Putamen (tissue), 1 donor: Measurements from ENCODE around the gene LRSAM1.
A peak's percentile ranks its signal among the peaks of the same experiment; 100 is the strongest.

Experiments
- DNase-seq: peaks from one replicate; pipeline ENCODE4 v3.0.0-alpha.2; 2016; ENCODE audit warnings: low spot score

LRSAM1 gene

GRCh38 chr9:127534250-127534906 is 83.1 kb downstream of the LRSAM1 start:
- DNase-seq = no peak

DNA sequence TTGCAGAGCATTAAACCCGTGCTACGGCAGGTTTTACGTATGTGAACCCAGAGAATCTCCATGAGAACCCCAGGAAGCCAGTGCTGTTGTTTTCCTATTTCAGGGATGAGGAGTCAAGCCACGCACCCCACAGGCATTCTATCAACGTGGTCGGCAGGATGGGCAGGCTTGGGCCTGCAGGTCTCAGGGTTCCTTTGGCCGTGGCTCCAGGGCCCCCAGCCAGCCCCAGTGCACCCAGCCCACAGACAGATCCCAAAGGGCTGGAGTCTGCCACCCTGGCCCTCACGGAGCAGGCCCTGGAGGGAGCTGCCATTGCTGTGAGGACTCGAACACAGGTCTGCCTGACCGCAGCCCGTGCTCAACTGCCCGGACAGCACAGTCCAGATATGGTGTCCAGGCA is 83.6 kb downstream of the LRSAM1 start:
- no peak for DNase-seq

DNA sequence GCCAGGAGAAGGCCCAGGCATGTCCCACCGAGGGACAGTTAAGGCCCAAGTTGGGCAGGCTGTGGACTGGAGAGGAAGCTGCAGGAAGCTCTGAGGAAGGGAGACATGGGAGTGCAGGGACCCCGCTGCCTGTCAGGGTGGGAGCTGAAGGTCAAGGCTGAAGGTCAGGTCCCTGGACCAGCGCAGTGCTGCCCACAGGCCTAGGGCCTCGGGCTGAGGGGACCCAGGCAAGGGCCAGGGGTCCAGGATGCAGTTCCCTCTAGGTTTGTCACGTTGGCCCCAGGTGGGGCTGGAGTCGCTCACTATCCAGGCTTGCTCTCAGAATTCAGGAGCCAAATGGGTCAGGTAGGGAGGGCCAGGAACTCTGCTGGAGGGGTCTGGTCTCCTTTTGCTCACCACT is 84.1 kb downstream of the LRSAM1 start:
- DNase-seq = no peak

- no peak for DNase-seq
Measured at GRCh38 chr9:127535834-127536233, 84.5 kb downstream of the LRSAM1 start.

- DNase-seq = no peak
Measured at GRCh38 chr9:127536499-127536898, 85.2 kb downstream of the LRSAM1 start.

- DNase-seq = no peak
Measured at GRCh38 chr9:127537014-127537413, 85.7 kb downstream of the LRSAM1 start.

GRCh38 chr9:127537792-127538191 is 86.5 kb downstream of the LRSAM1 start:
- no peak for DNase-seq

GRCh38 chr9:127538849-127539258 is 87.5 kb downstream of the LRSAM1 start:
- DNase-seq = no peak

DNA sequence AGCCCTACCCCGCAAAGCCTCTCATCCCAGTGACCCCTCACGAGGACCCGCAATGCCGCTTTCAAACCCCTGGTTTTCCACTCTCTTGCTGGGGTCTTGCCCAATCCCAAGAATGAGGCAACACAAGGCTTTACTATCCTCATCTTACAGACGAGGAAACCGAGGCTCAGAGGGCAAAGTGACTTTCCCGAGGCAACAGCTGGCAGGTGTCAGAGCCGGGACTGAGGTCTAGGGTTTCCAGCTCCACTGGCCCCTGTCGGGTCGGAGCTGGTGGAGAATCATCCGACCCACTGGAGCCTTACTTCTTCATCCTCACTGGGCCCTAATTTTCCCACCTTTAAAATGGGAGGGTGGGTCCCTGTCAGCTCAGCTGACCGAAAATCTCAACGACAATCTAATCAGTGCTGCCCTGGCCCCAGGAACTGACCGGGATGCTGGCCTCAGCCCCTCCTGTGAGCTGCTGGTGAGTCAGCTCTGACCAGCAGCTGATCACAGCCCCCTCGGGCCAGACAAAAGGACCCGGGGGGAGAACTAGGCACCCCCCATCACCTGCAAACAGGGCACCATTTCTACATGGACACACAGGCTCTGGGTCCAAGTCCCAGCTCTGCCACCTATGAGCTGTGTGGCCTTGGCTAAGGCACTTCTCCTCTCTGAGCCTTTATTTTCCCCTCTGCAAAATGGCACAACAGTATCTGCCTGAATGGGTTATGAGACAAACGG is 88.1 kb downstream of the LRSAM1 start:
- no peak for DNase-seq

DNA sequence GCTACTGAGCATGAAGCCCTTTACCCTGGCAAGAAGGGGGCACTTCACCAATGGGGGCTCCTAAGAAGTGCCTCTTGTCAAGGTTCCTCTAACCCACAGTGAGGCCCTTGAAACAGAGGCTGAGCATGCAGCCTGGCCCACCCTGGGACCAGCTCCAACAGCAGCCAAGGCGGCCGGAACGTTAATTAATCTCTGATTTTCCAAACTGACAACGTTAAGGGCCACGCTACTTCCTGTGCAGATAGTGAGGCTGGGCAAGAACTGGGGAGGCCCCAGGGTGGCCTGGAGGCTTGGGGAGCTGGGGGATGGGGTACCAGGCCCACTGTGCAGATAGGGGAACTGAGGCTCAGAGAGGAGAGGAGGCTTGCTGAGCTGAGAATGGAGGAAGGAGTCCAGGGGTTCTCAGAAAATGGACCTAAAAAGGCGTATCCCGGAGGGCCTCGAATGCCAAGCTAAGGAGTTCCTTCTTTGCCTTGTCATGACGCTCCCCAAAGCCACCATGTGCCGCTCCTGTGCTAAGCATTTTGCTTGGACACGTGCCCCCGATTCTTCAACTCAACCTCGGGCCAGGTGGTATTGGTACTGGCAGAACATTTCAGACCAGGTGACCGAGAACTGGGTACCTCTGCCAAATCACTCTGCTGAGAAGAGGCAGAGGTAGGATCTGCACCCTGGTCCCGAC is 88.8 kb downstream of the LRSAM1 start:
- no peak for DNase-seq

DNA sequence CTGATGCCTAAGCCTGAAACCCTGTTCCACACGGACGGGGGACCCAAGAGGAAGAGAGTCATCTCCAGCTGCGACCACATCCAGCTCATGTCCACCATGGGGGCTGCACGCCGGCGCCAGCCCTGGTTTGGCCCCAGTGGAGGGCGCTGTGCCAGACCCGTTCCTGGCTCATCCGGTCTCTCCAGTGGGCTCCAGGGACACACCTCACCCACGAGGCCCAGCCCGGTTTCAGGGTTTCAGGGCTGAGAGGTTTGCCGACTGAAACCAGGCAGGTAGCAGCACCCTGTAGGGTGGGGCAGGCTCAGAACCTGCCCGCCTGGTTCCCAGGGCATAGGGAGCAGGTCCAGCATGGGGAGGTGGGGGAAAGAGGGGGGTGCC is 89.3 kb downstream of the LRSAM1 start:
- no peak for DNase-seq

DNA sequence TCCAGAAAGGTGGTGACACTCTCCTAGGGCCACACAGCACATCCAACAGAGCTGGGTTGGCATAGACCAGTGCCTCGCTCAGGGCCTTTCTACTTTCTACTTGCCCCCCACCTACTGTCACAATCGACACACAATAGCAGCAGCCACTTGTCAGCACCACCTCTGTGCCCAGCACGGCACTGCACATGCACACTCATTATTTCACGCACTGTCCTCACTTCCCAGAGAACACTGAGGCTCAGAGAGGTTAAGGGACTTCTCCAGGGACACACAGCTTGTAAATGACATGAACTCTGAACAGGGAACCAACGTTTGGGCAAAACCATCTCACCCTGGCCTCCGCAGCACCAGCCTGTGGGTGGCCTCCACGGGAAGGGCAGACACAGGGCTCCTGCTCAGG is 89.9 kb downstream of the LRSAM1 start:
- no peak for DNase-seq

DNA sequence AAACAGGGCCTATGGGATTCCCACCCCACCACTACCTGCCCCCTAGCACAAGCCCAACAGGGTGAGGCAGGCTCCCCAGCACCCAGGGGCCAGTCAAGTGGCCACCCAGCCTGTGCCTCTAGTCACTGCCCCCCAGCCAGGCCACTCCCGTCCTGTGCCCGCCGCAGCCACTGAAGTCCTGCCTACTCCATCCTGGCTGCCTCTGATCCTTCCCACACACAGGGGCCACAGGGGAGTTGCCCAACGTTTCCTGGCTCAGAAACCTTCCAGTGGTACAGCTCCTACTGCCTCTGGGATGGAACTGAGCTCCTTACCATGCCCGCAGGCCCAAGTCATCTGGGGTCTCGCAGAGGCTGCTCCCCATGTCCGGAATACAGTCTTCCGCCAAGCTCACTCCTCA is 90.6 kb downstream of the LRSAM1 start:
- DNase-seq = no peak

DNA sequence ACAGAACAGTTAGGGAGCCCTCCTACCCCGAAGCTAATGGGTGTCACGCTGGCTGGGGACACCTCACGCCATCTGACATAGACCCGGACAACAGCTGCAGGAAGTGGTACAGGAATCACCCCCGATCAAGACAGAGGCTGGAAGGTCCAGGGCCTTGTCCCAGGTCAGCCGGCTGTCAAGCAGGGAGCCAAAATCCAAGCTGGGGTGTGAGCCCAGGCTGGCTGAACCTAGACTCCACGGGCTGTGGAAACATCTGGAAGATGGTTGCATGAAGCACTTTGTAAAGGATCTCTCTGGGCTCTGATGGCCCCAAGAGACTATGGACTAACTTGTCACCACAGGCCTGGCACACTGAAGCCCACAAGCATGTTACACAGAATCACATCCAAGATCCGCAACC is 91.9 kb downstream of the LRSAM1 start:
- no peak for DNase-seq

DNA sequence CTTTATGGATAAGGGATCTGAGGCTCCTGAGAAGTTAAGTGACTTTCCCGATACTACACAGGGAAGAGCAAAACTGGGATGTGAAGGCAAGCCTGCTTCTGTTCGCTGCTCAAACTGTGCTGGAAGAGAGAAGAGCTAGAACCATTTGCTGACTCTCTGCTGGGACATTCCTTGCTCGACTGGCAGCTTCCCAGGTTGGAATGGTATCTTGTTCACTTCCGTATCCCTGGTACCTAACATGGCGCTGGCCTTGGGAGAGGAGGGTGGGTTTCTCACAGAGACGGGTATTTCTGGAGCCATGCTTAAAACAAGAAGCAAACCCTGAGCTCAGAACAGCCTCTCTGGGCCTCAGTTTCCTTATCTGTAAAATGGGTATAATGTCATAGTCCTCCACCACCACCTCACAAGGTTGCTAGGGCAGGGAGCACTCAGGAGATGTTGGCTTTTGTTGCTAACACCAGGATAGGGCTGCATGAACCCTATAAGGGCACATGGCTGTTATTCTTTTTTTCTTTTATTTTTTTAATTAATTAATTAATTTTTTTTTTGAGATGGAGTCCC is 92.7 kb downstream of the LRSAM1 start:
- DNase-seq = no peak

GRCh38 chr9:127545196-127546124 is 94.2 kb downstream of the LRSAM1 start:
- DNase-seq = peak; percentile 66

- no peak for DNase-seq
Measured at GRCh38 chr9:127546125-127546832, 95.0 kb downstream of the LRSAM1 start.

DNA sequence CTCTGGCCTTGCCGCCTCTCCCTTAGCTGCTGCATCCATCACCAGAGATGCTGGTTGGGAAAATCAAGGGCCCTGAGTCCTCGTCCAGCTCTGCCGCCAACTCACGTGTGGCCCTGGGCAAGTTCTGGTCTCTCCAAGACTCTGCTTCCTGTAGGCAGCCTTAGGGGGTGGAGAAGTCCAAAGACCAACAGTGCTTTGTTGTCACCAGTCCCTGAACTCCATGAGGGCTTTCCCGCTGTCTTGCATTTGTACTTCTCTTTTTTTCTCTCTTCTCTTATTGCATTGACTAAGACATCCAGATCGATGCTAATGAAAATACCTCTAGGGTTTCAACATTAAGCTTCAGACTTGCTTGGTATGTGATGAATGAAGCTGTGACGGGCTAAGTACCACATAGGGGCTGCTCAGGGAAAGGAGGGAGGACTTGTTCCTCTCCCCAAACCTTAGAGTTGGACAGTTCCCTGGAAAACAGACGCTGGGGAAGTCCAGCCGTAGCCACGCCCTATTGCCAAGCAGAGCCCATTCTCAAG is 97.1 kb downstream of the LRSAM1 start:
- no peak for DNase-seq

- DNase-seq = no peak
Measured at GRCh38 chr9:127549218-127549617, 97.9 kb downstream of the LRSAM1 start.

- DNase-seq = no peak
Measured at GRCh38 chr9:127549751-127550150, 98.4 kb downstream of the LRSAM1 start.

DNA sequence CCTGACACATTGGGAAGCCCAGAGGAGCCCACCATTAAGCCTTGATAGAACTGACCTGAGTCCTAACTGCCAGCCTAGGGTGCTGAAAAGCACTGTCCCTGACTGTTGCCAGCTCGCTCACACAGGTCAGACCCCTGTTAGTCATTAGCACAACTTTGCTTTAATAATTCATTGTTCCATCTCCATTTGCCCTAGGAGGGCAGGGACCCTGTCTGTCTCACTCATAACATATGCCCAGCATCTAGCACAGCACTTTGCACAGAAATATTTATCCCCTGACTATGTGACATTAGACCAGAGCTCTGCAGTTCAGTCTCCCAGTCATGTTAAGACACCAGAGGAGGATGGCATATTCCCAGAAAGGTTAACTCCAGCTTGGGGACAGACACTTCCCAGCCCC is 99.0 kb downstream of the LRSAM1 start:
- no peak for DNase-seq
